KG1 (cell line): ENCODE data around the gene TRAPPC3L.

Experiments
- DNase-seq: peaks from one replicate; lab custom pipeline; 2025; lab: John Stamatoyannopoulos, UW

Gene TRAPPC3L

DNA sequence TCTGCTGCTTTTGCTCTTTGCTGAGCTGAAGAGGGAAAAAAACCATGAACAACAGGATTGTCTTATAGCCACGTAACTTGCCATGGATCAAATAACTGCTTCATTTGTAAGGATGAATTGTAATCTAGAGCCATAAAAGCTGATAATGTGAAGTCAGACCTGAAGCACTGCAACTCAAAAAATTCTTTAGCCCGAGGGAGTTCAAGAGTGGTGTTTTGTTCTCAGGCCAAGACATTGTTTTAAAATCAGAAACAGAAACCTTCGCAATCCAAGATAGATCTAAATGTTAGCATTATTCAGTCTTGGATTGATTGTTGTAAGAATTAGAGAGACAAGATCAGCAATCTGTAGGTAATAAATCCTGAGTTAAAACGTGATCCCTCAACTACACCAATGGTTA is at the start of gene TRAPPC3L:
TRAPPC3L (minus strand) TSS at position 34 of the 400 bp plus-strand sequence. CDS start 170 bp downstream, outside the sequence.
- DNase-seq, result no peak

DNA sequence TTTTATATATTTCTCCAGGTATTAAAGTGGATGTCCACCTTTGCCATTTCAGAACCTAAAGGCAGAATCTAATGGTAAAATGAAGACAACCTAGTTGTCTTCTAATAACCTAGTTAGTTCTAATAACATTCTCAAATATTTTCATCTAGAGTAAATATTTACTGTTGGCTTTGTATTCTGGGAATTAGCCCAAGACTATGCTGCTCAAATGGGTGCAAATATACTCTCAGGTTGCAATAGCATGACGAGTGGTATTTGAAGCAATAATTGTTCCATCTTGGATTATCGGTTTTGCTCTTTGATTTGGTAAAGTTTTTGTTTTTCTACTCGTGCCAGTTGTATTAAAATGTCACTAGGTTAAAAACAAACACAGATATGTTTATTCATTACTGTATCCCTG is 49.8 kb upstream of the TRAPPC3L start:
- no peak for DNase-seq

DNA sequence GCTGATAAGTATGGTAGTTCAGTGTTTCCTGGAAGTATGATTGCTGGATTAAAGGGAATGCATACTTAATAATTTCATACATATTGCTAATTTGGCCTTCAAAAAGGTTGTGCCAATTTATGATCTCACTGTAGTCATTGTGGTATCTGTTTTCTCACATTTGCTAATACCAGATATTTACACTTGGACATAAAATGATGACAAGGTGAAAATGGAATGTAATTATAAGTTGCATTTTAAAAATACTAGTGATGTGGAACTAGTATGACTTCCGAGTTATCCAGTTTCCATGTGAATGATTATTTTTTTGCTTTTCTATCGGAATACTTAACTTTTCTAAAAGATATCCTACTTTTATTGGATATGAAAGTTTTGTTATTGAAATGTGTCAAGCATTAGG is 41.3 kb upstream of the TRAPPC3L start:
- DNase-seq, result no peak

DNA sequence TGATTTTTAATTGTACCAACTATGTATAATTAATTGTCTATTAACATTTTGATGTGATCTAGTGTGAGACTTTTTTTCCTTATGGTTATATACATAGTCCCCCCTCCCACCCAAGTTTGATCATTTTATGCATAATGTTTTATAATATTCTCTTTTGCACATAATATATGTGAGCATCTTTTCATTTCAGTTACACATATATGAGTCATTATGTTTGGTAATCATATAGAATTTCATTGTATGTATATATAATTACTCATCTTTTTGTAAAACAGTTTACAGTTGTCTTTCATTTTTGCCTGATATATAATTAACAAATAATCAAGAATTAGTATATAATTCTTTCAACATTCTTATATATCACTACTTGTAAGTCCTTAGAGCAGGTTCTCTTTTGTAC is 40.8 kb upstream of the TRAPPC3L start:
- no peak for DNase-seq

DNA sequence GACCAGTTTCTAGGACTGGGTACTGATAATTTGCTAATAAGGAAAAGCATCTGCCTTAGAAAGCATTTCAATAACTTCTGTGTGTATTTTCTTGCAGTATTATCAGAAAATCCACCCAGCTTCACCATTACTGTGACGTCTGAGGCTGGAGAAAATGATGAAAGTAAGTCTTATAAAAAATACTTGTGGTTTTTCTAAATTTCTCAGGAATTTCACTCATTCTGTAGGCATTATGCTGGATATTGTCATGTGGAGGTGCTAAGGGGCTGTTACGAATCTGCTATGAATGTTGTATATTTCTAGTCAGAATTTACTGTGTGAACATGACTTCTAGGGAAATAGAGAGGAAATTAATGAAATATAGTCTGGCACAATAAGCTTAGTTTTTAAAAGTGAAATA is 34.7 kb upstream of the TRAPPC3L start:
- no peak for DNase-seq

DNA sequence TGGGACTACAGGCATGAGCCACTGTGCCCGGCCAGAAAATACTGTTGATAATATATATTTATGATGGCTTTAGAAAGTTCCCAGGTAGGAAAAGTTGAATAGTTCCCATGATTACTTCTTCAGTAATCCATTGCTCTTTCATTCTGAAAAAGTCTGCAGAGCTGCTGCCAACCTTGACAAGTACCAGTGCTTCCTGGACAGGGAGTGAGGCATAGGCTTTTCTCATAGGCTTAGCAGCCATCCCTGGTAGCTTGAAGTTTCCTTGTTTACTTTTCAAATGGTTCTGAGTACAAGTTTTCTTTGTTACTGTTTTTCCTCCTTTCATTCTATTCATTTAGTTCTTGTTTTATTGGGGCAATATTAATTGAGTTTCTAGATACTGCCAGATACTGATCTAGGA is 33.7 kb upstream of the TRAPPC3L start:
- no peak for DNase-seq

DNA sequence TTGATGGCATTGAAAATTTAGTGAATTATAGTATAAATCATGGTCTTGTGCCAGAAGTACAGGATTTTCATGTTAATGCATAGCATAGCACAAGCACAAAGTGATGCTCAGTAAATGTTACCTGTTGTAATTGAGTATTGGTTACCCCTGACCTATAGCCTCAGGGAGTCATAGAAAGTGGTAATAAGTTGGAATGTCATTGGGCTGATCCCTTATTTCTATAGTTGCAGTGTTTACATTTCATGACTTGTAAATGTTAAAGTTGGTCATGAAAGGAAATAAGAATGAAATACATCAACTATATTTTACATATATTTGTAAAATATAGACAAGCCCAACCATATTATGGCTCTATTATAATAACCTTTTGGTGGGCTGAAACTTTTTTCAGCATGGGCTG is 32.9 kb upstream of the TRAPPC3L start:
- no peak for DNase-seq

DNA sequence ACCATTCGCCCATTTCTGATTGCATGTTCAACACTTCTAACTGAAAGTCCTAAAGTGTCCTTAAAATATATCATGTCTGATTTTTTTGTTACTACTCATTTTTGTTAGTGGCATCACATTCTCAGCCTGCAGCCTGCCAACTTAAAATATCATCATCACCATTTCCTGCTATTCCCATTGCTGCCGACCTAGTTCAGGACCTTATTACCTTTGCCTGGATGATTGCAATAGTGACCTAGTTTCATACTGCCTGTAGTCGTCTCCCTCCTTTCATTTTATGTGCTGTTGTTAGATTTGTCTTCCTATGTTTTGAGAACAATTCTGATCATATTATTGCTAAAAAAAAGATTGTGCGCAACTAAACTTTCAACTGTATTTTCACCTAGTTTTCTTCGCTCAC is 32.0 kb upstream of the TRAPPC3L start:
- no peak for DNase-seq

DNA sequence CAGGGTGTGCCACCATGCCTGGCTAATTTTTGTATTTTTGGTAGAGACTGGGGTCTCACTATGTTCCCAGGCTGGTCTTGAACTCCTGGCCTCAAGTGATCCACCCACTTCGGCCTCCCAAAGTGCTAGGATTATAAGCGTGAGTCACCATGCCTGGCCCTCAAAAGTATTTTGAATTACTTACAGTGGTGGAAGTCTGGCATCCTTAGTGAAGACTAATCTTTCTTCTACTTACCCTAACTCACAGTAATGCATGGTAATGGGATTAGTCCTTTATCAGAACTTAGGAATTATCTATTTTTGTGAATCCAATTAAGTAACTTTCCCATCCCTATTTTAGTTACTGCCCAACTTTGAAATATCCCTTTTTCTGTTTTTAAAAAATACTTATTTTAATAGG is 29.7 kb upstream of the TRAPPC3L start:
- no peak for DNase-seq

DNA sequence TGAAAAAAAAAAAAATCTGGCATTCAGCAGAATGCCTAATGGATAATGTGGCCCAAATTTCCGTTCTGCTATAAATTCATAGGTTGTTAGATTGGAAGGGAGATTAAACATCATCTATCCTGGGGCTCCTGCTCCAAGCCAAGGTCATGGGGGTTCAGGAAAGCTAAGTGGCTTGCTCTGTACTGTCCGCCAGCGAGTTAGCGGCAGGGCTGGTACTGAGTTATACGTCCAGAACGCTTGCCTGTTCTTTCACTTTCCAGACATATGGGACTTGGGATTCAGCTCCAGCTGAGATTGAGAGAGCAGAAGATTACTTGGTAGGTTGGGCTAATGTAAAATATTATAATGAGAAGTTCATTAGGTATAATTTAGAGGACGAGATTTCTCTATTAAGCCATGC is 26.7 kb upstream of the TRAPPC3L start:
- no peak for DNase-seq

DNA sequence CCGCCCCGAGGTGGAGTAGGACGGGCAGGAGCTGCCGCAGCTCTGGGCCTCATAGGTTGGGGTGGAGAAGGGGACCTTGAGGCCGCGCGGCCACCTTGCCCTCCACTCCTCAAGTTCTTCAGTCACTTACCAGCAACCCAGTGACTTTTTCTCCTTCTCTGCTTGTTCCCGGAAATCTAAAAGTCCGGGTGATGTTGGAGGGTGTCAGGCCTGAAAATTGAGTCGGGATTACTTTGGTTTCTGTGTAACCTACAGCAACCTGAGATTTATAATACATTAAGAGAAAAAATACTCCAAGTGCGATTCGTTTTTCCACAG is 26.2 kb upstream of the TRAPPC3L start:
- no peak for DNase-seq

DNA sequence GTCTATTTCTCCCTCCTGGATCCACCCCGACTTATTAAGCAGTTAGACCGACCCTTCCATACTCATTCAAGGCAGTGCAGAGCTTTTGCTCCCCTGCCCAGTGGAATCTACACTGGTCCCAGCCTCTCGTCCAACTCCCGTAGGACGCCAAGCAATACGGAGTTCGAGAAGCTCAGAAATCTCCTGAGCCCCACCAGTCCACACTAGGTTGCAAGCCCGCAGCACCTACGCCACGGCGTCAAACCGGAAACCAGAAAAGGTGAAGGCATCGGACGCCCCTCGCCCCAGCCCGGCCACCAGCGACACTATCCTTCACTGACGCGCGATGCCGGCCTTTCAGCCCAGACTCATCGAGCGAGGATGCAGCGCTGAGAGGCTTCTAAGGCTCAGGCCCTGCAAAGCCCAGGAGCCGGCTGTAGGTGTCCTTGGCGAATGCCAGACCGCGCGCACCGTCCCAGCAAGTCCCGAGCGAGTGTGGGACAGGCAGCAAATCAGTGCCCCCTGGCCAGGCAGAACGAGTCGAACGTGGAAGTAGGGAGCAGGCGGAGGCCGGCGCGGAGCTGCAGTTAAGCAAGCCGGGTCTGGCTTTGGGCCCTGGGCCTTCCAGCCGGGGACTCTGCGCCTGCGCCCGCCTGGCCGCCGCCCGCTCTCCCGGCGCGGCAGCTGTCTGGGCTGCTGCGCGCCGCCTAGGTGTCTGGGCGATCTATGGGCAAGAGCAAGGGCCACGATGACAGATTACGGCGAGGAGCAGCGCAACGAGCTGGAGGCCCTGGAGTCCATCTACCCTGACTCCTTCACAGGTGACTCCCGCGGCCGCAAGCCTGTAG is 25.6 kb upstream of the TRAPPC3L start, which contains the start of gene RWDD1:
RWDD1 (plus strand) TSS at position 649 of the 827 bp plus-strand sequence; CDS start at position 728, 79 bp downstream.
- DNase-seq, result peak; percentile 94

DNA sequence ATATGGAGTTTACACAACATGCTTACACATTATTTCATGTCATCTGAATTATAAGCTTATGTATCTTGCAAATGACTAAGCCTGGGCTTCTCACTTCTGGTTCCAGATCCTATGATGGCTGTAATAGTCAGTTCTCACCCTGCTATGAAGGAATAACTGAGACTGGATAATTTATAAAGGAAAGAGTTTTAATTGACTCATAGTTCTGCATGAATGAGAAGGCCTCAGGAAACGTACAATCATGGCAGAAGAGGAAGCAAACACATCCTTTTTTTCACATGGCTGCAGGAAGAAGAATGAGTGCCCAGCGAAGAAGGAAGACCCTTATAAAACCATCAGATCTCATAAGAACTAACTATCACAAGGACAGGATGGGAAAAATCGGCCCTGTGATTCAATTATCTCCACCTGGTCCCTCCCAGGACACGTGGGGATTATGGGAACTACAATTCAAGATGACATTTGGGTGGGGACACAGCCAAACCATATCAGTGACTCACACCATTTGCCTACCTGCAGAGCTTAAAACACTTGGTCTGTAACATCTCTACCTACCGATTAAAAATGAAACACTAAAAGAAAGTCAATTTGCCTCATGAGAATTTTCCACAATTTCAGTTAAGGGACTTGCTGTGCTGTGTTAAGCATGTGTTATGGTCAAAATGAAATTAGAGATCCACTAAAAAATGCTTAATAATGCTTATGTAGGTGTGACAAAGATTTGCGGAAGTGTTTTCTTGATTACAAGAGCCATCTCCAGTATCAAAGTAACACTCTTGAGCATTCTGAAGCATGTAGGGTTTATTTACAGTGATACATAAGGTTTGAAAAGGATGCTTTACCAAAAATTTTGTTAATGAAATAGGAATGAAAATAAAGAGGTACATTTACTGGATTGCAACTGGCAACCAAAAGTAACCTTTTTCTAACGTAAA is 23.6 kb upstream of the TRAPPC3L start:
- DNase-seq, result no peak

DNA sequence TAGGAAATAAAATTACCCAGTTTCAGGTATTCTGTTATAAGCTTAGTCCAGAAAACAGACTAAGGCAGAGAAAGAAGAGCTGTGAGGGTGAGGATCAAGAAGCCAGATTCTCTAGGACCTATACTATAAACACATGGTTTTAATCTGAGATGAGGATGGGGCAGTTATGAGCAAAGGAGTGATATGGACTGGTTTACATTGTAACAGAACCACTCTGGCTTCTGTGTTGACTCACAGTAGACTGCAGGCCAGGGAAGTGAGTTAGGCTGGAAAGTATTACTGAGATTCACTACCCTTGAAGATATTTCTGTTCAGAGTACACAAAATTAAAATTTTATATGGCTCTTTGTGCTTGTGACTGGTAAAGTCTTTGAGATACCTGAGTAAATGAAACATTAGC is 22.6 kb upstream of the TRAPPC3L start:
- DNase-seq, result no peak

DNA sequence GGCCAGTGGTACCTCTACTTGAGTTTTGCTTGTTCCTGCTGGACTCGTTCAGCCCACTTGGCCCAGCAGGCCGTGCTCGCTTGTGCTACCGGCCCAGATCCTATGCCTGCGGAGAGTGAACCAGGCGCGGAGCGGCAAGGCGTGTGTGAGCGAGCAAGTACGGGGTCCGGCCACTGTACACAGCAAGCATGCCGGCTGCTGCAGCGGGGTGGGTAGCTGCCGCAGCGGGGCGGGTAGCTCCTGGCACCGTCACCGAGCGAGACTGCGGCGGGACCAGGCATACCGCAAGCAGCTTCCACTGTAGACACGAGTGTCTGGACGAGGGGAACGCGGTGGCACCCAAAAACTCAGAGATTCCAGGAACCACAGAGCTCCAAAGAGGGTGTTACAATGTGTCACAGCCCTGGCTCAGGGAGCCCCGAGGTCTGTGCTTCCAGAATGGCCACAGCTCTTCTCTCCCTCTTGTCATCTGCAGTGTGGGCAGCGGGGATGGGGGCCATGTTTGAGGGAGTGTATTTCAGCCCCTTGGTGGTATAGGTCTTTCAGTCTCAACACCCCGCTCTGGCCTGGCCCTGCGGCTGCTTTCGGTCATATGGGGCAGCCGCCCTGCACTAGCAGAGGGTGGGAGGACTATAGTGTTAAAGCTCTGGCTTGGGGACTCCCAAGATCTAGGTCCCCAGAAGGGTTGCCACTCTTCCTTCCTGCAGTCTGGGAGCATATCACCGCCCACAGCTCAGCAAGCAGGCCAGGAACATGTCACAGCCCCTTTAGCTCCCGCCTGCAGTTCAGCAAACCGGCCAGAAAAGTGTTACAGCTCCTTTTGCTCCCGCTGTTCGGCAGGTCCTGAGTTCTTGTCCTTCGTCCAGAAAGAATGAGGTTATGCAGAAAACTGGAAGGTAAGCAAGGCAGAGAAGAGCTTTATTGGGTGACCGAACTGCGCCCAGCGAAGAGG is 19.7 kb upstream of the TRAPPC3L start:
- DNase-seq, result no peak

DNA sequence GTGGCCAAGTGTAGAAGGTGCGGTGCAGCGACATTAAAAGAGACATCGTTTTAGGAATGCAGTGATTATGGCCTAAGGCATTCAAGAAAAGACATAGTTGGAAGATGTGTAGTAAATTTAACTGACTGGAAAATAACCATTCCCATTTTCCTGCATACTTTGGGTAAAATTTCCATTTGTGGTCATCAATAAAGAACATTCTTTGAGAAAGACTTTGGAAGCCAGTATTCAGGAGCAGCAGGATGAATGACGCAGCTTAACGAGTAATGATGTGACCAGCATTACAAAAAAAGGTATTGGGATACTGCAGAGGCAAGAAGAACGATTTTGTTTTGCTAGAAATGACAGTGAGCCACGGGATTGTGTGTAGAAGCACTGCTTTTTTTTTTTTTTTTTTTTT is 18.8 kb upstream of the TRAPPC3L start:
- DNase-seq, result no peak

DNA sequence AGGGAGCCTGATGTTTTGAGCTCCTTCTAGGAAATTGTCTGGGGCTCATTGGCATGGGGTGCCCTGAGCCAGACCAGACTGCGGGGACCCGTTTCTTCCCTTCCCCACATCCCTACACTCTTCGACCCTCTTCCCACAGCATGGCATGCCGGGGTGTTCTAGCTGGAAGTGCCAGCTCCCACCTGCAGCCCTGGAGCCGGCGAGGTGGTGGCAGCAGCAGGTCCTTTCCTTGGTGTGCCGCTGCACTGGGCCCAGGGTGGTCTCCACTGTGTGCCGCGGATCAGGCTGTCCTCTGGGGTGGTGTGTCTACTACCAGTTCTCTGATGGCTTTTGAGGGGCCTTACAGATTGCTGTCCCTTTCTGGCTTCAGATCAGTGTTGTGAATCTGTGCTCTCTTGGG is 18.3 kb upstream of the TRAPPC3L start:
- DNase-seq, result no peak

DNA sequence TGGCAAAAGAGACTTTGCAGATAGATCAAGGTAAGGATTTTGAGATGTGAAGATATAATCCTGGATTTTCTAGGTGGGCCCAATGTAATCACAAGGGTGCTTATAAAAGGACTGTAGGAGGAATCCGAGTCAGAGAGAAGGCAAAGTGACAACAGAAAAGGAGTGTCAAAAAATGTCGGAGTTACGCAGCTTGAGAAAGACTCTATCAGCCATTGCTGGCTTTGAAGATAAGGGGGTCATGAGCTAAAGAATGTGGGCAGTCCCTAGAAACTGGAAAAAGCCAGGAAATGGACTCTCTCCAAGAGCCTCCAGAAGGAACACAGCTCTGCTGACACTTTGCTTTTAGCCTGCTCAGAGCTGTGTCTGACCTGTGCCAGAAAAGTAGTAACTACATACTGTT is 17.1 kb upstream of the TRAPPC3L start:
- no peak for DNase-seq

DNA sequence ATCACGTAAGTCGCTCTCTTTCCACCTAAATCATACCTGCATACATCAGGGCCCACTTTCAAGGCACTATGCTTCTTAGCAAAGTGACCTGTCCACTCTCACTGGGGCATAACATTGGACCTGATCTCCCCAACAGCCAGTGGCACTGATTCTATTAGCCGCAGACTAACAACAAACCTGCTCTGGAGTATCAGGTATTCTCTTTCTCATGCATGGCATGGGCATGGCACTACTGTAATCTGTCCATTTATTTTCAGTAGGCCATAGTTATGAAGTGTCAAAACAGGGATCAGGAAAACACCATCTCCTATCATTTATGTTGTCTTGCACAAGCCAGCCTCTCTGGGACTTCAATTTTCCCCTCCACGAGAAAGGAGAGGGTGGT is 16.5 kb upstream of the TRAPPC3L start:
- no peak for DNase-seq

DNA sequence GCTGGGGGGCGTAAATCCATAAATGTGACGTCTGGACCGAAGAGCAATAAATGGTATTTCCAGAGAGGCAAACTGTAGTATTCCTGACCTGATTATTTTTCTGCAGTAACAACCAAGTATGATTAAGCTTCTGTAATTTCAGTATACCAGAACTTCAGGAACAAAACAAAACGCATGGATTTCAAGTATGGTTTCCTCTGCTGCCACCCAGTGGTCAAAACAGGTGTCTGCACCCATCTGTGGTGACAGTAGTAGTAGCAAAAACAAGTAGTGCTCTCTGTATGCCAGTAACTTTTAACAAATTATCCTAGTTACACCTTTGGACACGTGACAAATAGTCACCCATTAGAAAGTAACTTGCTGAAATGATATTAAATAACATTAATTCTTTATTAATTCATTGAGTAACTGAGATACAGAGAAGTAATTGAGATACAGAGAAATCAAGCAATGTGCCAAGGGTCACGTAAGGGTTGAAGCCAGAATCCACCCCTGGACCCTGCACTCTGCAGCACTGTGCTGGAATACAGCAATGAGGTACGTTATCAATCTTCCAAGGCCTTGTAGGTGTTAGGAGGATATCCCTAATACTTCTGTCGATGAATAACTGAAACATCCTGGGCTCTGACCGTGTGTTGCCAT is 16.0 kb upstream of the TRAPPC3L start:
- DNase-seq, result peak; percentile 76

DNA sequence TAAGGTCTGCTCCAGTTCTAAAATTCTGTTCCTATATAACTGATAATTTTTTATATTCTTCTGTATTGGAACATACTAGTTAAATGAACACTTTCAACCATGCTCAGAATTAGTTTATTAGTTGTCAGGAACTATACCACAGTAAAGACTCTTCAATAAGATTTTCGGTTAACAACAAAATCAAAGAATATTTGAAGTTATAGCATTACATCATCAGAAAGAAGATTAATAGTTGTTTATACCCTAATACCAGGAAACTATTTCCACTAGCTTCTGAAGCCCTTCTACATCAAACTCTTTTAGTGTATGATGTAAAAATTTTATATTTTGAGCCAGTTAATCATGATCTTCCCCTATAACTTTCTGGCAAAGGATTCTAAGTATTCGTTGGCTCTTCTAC is 14.6 kb upstream of the TRAPPC3L start:
- no peak for DNase-seq

DNA sequence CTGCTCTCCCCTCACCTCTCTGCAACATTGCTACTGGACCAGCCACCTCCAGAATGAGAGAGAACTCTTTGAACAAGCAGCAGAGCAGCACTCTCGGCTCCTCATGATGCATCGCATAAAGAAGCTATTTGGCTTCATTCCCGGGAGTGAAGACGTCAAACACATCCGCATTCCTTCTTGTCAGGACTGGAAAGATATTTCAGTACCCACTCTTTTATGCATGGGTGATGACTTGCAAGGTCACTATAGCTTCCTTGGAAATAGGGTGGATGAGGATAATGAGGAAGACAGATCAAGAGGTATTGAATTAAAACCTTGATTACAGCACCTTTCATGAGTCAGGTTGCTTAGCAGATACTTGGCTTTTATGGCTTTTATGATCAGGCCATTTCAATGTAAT is 12.4 kb upstream of the TRAPPC3L start:
- no peak for DNase-seq
